Stomach (tissue), 9 donors: Measurements from ENCODE around the gene AMIGO1. TPM values are rescaled to one million over a fixed set of nuclear protein-coding genes. Genes with fewer than 3 reads are reported as not detected.
"Not testable (repeated sequence)": the region's sequence is repeated elsewhere in the genome, so short reads cannot be mapped to it uniquely, and the experiment has no call there.

Experiments used
- DNase-seq, 2 donors: peaks; one replicate each; pipeline versions ENCODE4 v3.0.0 to v3.0.0-alpha.2; 2013 to 2019
- H3K27ac ChIP-seq, 5 donors: fragments of 200-600 bp in 4 of 5; sonication (generic) in 4 of 5; one replicate each; pipeline ENCODE4 v1.5.1; 2013 to 2019; ENCODE audit warnings: mild to moderate bottlenecking in 1 of 5, moderate library complexity in 1 of 5
- H3K27me3 ChIP-seq, 3 donors: fragments of 200-600 bp; sonication (generic); one replicate each; pipeline ENCODE4 v1.5.1; 2017 to 2019; ENCODE audit warnings: mixed run types in 1 of 3
- H3K36me3 ChIP-seq, 4 donors: fragments of 200-600 bp; sonication (generic); 1 replicate in 3 of 4; 2 replicates in 1 of 4; pipeline ENCODE4 v1.5.1; 2016 to 2019
- H3K4me1 ChIP-seq, 4 donors: fragments of 200-600 bp; sonication (generic); one replicate each; pipeline ENCODE4 v1.5.1; 2016 to 2019
- H3K4me3 ChIP-seq, 4 donors: fragments of 200-600 bp; sonication (generic) in 3 of 4; one replicate each; pipeline ENCODE4 v1.5.1; 2016 to 2019; ENCODE audit warnings: mild to moderate bottlenecking in 1 of 4
- H3K9me3 ChIP-seq, 4 donors: fragments of 200-600 bp; sonication (generic); one replicate each; pipeline ENCODE4 v1.5.1; 2016 to 2019
- CTCF ChIP-seq, 7 experiments: fragments of 450-650 bp in 4 of 7; fragments of 200-600 bp in 3 of 7; sonication (generic) in 3 of 7; IDR thresholded peaks; one replicate each; pipeline ENCODE4 v1.5.1; 2016 to 2019; ENCODE audit warnings: antibody characterized with exemption in 7 of 7, control low read depth in 2 of 7, mild to moderate bottlenecking in 1 of 7
- EP300 ChIP-seq: sonication (generic); formaldehyde crosslinking; IDR thresholded peaks from one replicate; pipeline ENCODE4 v1.6.1; 2017; ENCODE audit warnings: antibody characterized with exemption
- POLR2A ChIP-seq, 4 donors: fragments of 450-650 bp; IDR thresholded peaks; one replicate each; pipeline ENCODE4 v1.6.1; 2016; ENCODE audit warnings: antibody characterized with exemption in 4 of 4, control low read depth in 2 of 4, mild to moderate bottlenecking in 1 of 4, moderate library complexity in 1 of 4
- POLR2AphosphoS5 ChIP-seq, 3 donors: sonication (generic); formaldehyde crosslinking; IDR thresholded peaks; one replicate each; pipeline ENCODE4 v1.6.1; 2016; ENCODE audit warnings: antibody characterized with exemption in 3 of 3
- WGBS, 5 donors: extraction: QIAGEN DNeasy Blood & Tissue Kit in 3 of 5; methylation state at CpG; one replicate each; pipeline versions ENCODE4 v1.1.5 to v1.1.7; 2013 to 2018; 5-methylcytosine and 5-hydroxymethylcytosine counted together
- intact Hi-C: fragments of 100-400 bp; cut with DNase I; formaldehyde crosslinking; loops from one replicate; pipeline ENCODE4 v1.15.1; 2023; ENCODE audit warnings: low total_unique reads
- polyA plus RNA-seq, 3 donors: library from polyadenylated mRNA; stranded (reverse); fragments of 200-250 nt; gene quantifications; one replicate each; pipeline ENCODE4 v1.2.3, GENCODE V29; 2013
- total RNA-seq, 5 donors: library from RNA; depleted of rRNA; stranded (reverse); fragments of >200 nt; gene quantifications; one replicate each; pipeline versions ENCODE4 v1.1.0 to v1.2.3, GENCODE V29; 2014 to 2016
- donor health status: healthy with polysubstance abuse.
- donor health status: Bipolar disorder and iron deficiency.
- donor health status: healthy.

The AMIGO1 gene
- total and polyA plus RNA-seq, 8 donors = 1.3 to 25.7 (median 2.2) TPM

GRCh38 chr1:109477821-109478220, 31.7 kb downstream of the AMIGO1 start:
- intact Hi-C loops = no loop called here

GRCh38 chr1:109476825-109477224, 32.7 kb downstream of the AMIGO1 start:
- H3K27ac ChIP-seq = no peak overlapping the region
- H3K4me3 ChIP-seq = no peak overlapping the region
- no peaks in the 10 kb centered on the region for H3K9me3 ChIP-seq
- no peaks in the 10 kb centered on the region for H3K4me1 ChIP-seq
- H3K27me3 ChIP-seq = no peaks in the 10 kb centered on the region
- H3K36me3 ChIP-seq = peaks cover 0 to 42% (median 2%) of the 10 kb centered on the region in 4 donors
- no peak for DNase-seq
- WGBS, 5 donors = 82 to 86% (median 84%) methylated on average over 8 of the region's 8 CpGs
- TF ChIP-seq EP300 = no peak
- TF ChIP-seq POLR2AphosphoS5 (IDR thresholded peaks at IDR 0.05) = no peak
- no peak for TF ChIP-seq POLR2A (IDR thresholded peaks at IDR 0.05)
- no peak for TF ChIP-seq CTCF (IDR thresholded peaks at IDR 0.05)
- intact Hi-C loops = no loop called here

More at GRCh38 chr1:109477821-109478220, 31.7 kb downstream of the AMIGO1 start:
- Histone ChIP-seq H3K4me3 (no peak overlapping the region), H3K27ac (no peak overlapping the region), H3K4me1 (peaks cover 0 to 3% (median under 1%) of the 10 kb centered on the region in 4 donors), H3K36me3 (peaks cover 0 to 42% (median 2%) of the 10 kb centered on the region in 4 donors), H3K27me3 (no peaks in the 10 kb centered on the region), H3K9me3 (no peaks in the 10 kb centered on the region)
- WGBS, 5 donors = 54 to 71% (median 66%) methylated on average over 6 of the region's 6 CpGs
- TF ChIP-seq POLR2A (IDR thresholded peaks at IDR 0.05) (no peak), CTCF (IDR thresholded peaks at IDR 0.05) (no peak), POLR2AphosphoS5 (IDR thresholded peaks at IDR 0.05) (no peak), EP300 (no peak)
- DNase-seq = no peak

- H3K36me3 ChIP-seq = peaks cover 0 to 39% (median 2%) of the 10 kb centered on the region in 4 donors
- no peak overlapping the region for H3K4me3 ChIP-seq
- H3K27me3 ChIP-seq = no peaks in the 10 kb centered on the region
- no peak for DNase-seq
- TF ChIP-seq EP300 = no peak
- TF ChIP-seq CTCF (IDR thresholded peaks at IDR 0.05) = no peak
- no peak for TF ChIP-seq POLR2AphosphoS5 (IDR thresholded peaks at IDR 0.05)
- TF ChIP-seq POLR2A (IDR thresholded peaks at IDR 0.05) = no peak
- intact Hi-C loops = no loop called here
- no peaks in the 10 kb centered on the region for H3K9me3 ChIP-seq
- H3K4me1 ChIP-seq = no peaks in the 10 kb centered on the region
- 81 to 86% (median 85%) methylated on average over 9 of the region's 9 CpGs for WGBS, 5 donors
- no peak overlapping the region for H3K27ac ChIP-seq
Observed at GRCh38 chr1:109475261-109475660, 34.3 kb downstream of the AMIGO1 start.

- no peak overlapping the region for H3K4me3 ChIP-seq
- intact Hi-C loops = no loop called here
- WGBS, 5 donors = 61 to 83% (median 77%) methylated on average over 1 of the region's 1 CpG
- H3K27ac ChIP-seq = no peak overlapping the region
- H3K36me3 ChIP-seq = peaks cover 0 to 34% (median 2%) of the 10 kb centered on the region in 4 donors
- no peaks in the 10 kb centered on the region for H3K9me3 ChIP-seq
- no peak for TF ChIP-seq POLR2A (IDR thresholded peaks at IDR 0.05)
- no peak for DNase-seq
- H3K27me3 ChIP-seq = no peaks in the 10 kb centered on the region
- no peaks in the 10 kb centered on the region for H3K4me1 ChIP-seq
Observed at GRCh38 chr1:109474697-109475096, 34.8 kb downstream of the AMIGO1 start.

- 80 to 93% (median 88%) methylated on average over 12 of the region's 12 CpGs for WGBS, 5 donors
- H3K4me3 ChIP-seq, DNase-seq, H3K27me3 ChIP-seq, intact Hi-C loops, H3K27ac ChIP-seq, H3K9me3 ChIP-seq, H3K4me1 ChIP-seq: not testable (repeated sequence)
- peaks cover 0 to 26% (median 2%) of the 10 kb centered on the region in 4 donors for H3K36me3 ChIP-seq
Observed at GRCh38 chr1:109473284-109474057, 36.1 kb downstream of the AMIGO1 start.
